HG03571 (cell line): ENCODE data around the gene ZNF83.
"Not testable (repeated sequence)": the region's sequence is repeated elsewhere in the genome, so short reads cannot be mapped to it uniquely, and the experiment has no call there.

ENCODE experiments used
- ATAC-seq: cut with Tn5 transposase; IDR thresholded peaks from one replicate; pipeline ENCODE4 v1.9.1; 2021; ENCODE audit not compliant: unreplicated experiment

The ZNF83 gene

GRCh38 chr19:52640916-52641315 lies 2.8 kb upstream of the ZNF83 start:
- ATAC-seq = no peak

- ATAC-seq = no peak
These were observed 1.8 kb upstream of the ZNF83 start for GRCh38 chr19:52639996-52640395.

- peak; percentile 14 for ATAC-seq
These were observed 446 bp upstream of the ZNF83 start for GRCh38 chr19:52638601-52639000.

GRCh38 chr19:52635786-52636570 lies 2.2 kb downstream of the ZNF83 start:
- ATAC-seq = no peak

- not testable (repeated sequence) for ATAC-seq
These were observed 10.7 kb downstream of the ZNF83 start for GRCh38 chr19:52627441-52627840.

- ATAC-seq = no peak
These were observed 11.2 kb downstream of the ZNF83 start for GRCh38 chr19:52626915-52627314.

GRCh38 chr19:52622261-52622660 lies 15.9 kb downstream of the ZNF83 start:
- ATAC-seq = no peak

- ATAC-seq = no peak
These were observed 16.8 kb downstream of the ZNF83 start for GRCh38 chr19:52621376-52621775.

- no peak for ATAC-seq
These were observed 24.8 kb downstream of the ZNF83 start for GRCh38 chr19:52613299-52613906.

- ATAC-seq = no peak
These were observed 34.5 kb downstream of the ZNF83 start for GRCh38 chr19:52603558-52604207.

GRCh38 chr19:52602941-52603340 lies 35.2 kb downstream of the ZNF83 start:
- ATAC-seq = no peak

- not testable (repeated sequence) for ATAC-seq
These were observed 36.2 kb downstream of the ZNF83 start for GRCh38 chr19:52601974-52602366.

GRCh38 chr19:52601025-52601973 lies 36.9 kb downstream of the ZNF83 start:
- ATAC-seq = peak; percentile 81

GRCh38 chr19:52600639-52601024 lies 37.5 kb downstream of the ZNF83 start:
- no peak for ATAC-seq

GRCh38 chr19:52599241-52599640 lies 38.9 kb downstream of the ZNF83 start:
- no peak for ATAC-seq

- ATAC-seq = not testable (repeated sequence)
These were observed 44.7 kb downstream of the ZNF83 start for GRCh38 chr19:52593441-52593840.

- no peak for ATAC-seq
These were observed 45.9 kb downstream of the ZNF83 start for GRCh38 chr19:52592301-52592700.

- ATAC-seq = no peak
These were observed 47.4 kb downstream of the ZNF83 start for GRCh38 chr19:52590728-52591127.

- ATAC-seq = no peak
These were observed 52.6 kb downstream of the ZNF83 start for GRCh38 chr19:52585604-52586003.

- no peak for ATAC-seq
These were observed 53.3 kb downstream of the ZNF83 start for GRCh38 chr19:52584736-52585440.
